SK-N-SH treated with all-trans-retinoic acid at 6 μM for 48 hours (cell line): ENCODE measurements around the gene SFI1.

ENCODE experiments used
- ZC3H10 ChIP-seq: fragments of 250-450 bp; sonication (Bioruptor Pico); IDR thresholded peaks from 2 replicates; pipeline ENCODE4 v1.5.1; 2021; ENCODE audit warnings: mild to moderate bottlenecking, moderate library complexity
- ZNF565 ChIP-seq: fragments of 450-650 bp; formaldehyde crosslinking; conservative IDR thresholded peaks from 2 replicates; pipeline ENCODE4 v1.5.0; 2020; ENCODE audit warnings: low read depth, mild to moderate bottlenecking, moderate library complexity
- ZNF8 ChIP-seq: fragments of 450-650 bp; formaldehyde crosslinking; IDR thresholded peaks from 2 replicates; pipeline ENCODE4 v1.5.0; 2020; ENCODE audit warnings: mild to moderate bottlenecking, moderate library complexity
- TF ChIP-seq, protein P1 (sequence below): fragments of 250-450 bp; sonication (Bioruptor Pico); IDR thresholded peaks from 2 replicates; pipeline ENCODE4 v1.8.0; 2020; ENCODE audit warnings: mild to moderate bottlenecking, moderate library complexity, borderline replicate concordance

DNA sequence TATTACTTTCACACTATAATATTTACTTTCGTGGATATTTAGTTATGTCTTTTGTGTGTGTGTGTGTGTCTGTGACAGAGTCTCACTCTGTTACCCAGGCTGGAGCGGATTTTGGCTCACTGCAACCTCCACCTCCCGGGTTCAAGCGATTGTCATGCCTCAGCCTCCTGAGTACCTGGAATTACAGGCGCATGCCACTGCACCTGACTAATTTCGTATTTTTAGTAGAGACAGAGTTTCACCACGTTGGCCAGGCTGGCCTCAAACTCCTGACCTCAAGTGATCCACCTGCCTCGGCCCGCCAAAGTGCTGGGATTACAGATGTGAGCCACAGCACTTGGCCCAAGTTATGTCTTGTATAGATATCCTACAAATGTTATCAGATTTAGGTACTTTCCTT is 155.8 kb downstream of the SFI1 start:
- TF ChIP-seq, protein P1, sequence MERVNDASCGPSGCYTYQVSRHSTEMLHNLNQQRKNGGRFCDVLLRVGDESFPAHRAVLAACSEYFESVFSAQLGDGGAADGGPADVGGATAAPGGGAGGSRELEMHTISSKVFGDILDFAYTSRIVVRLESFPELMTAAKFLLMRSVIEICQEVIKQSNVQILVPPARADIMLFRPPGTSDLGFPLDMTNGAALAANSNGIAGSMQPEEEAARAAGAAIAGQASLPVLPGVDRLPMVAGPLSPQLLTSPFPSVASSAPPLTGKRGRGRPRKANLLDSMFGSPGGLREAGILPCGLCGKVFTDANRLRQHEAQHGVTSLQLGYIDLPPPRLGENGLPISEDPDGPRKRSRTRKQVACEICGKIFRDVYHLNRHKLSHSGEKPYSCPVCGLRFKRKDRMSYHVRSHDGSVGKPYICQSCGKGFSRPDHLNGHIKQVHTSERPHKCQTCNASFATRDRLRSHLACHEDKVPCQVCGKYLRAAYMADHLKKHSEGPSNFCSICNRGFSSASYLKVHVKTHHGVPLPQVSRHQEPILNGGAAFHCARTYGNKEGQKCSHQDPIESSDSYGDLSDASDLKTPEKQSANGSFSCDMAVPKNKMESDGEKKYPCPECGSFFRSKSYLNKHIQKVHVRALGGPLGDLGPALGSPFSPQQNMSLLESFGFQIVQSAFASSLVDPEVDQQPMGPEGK (CRISPR knock-in tag): no peak
- TF ChIP-seq ZC3H10 (CRISPR knock-in tag) (no peak), ZNF8 (CRISPR knock-in tag) (no peak), ZNF565 (no peak)
